ENCODE results near the gene GLRX5. TPM values are rescaled to one million over a fixed set of nuclear protein-coding genes. Genes with fewer than 3 reads are reported as not detected.
A peak's percentile ranks its signal among the peaks of the same experiment; 100 is the strongest.

The GLRX5 gene
- total RNA-seq, 2 donors from 2014 or later = 62.4 to 63.4 TPM

DNA sequence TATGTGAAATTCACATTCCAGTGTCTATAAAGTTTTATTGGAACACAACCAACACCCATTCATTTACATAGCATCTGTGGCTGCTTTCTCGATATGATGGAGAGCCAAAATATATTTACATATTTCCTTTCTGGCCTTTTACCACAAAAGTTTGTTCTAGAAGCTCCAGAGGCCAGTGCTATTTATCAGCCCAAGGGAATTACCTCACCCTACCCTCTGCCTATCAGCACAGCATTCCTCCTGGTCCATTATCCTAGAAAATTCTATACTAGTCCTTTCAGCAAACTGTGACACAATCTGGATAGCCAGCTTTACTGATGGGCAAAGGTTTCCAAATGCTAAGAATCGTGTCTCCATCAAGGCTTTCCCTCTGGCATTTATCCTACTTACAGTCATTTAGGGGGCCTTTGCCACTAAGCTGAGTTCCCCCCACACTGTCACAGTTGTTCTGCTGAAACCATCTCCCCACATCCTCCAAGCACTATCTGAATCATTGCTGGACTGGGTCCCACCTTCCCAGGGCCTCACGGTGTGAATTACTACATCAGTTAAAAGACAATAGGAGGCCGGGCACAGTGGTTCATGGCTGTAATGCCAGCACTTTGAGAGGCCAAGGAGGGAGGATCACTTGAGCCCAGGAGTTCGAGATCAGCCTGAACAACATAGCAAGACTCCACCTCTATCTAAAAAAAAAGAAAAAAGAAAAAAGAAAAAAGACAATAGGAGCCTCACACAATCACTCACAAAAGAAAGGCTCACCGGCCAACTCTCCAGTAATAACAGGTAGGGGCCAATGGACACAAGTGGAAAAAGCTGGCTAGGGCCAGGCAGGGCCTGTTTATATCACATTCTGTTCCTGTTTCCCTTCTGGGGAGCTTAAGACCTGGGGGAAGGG, 30.5 kb upstream of the GLRX5 start:
- Histone ChIP-seq H3K4me3 (ENCODE audit: low read length) (no peak overlapping the region), H3K9ac (ENCODE audit: extremely low read depth, low read length, poor library complexity, severe bottlenecking) (no peak overlapping the region), H3K27ac (ENCODE audit: low read depth, low read length) (no peak overlapping the region), H3K9me3 (ENCODE audit: control insufficient read depth, low read length) (no peaks in the 10 kb centered on the region), H3K4me1 (ENCODE audit: control insufficient read depth, insufficient read depth, low read length) (peaks cover 60% of the 10 kb centered on the region), H3K36me3 (ENCODE audit: control insufficient read depth, insufficient read depth, low read length) (no peaks in the 10 kb centered on the region), H3K27me3 (ENCODE audit: control insufficient read depth, insufficient read depth, low read length, poor library complexity, severe bottlenecking) (no peaks in the 10 kb centered on the region)
- DNase-seq = no peak
- 86 to 88% methylated on average over 4 to 5 of the region's 6 CpGs for WGBS, 2 experiments (ENCODE audit: insufficient coverage in 1 of 2, insufficient read length in 1 of 2)
- Mint-ChIP-seq H3K27ac (peak overlapping the region; percentile 45), H3K4me3 (no peak overlapping the region), H3K9me3 (no peaks in the 10 kb centered on the region), H3K27me3 (ENCODE audit: insufficient read depth) (no peaks in the 10 kb centered on the region), H3K36me3 (ENCODE audit: low read depth) (no peaks in the 10 kb centered on the region), H3K4me1 (peaks cover 65% of the 10 kb centered on the region)
- TF ChIP-seq, protein P1, sequence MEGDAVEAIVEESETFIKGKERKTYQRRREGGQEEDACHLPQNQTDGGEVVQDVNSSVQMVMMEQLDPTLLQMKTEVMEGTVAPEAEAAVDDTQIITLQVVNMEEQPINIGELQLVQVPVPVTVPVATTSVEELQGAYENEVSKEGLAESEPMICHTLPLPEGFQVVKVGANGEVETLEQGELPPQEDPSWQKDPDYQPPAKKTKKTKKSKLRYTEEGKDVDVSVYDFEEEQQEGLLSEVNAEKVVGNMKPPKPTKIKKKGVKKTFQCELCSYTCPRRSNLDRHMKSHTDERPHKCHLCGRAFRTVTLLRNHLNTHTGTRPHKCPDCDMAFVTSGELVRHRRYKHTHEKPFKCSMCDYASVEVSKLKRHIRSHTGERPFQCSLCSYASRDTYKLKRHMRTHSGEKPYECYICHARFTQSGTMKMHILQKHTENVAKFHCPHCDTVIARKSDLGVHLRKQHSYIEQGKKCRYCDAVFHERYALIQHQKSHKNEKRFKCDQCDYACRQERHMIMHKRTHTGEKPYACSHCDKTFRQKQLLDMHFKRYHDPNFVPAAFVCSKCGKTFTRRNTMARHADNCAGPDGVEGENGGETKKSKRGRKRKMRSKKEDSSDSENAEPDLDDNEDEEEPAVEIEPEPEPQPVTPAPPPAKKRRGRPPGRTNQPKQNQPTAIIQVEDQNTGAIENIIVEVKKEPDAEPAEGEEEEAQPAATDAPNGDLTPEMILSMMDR (conservative IDR thresholded peaks at IDR 0.05) = no peak

GRCh38 chr14:95505030-95505589, 29.7 kb upstream of the GLRX5 start:
- Histone ChIP-seq H3K27ac (ENCODE audit: low read depth, low read length) (no peak overlapping the region), H3K9ac (ENCODE audit: extremely low read depth, low read length, poor library complexity, severe bottlenecking) (no peak overlapping the region), H3K36me3 (ENCODE audit: control insufficient read depth, insufficient read depth, low read length) (no peaks in the 10 kb centered on the region), H3K4me3 (ENCODE audit: low read length) (no peak overlapping the region), H3K27me3 (ENCODE audit: control insufficient read depth, insufficient read depth, low read length, poor library complexity, severe bottlenecking) (no peaks in the 10 kb centered on the region), H3K9me3 (ENCODE audit: control insufficient read depth, low read length) (no peaks in the 10 kb centered on the region), H3K4me1 (ENCODE audit: control insufficient read depth, insufficient read depth, low read length) (peaks cover 57% of the 10 kb centered on the region)
- WGBS, 2 experiments (ENCODE audit: insufficient coverage in 1 of 2, insufficient read length in 1 of 2) = 90 to 100% methylated on average over 6 to 17 of the region's 17 CpGs
- H3K9me3 Mint-ChIP-seq = no peaks in the 10 kb centered on the region
- H3K4me3 Mint-ChIP-seq = no peak overlapping the region
- TF ChIP-seq, protein P1 (conservative IDR thresholded peaks at IDR 0.05) = no peak
- H3K4me1 Mint-ChIP-seq = peaks cover 60% of the 10 kb centered on the region
- H3K27me3 Mint-ChIP-seq (ENCODE audit: insufficient read depth) = no peaks in the 10 kb centered on the region
- no peak for DNase-seq
- no peaks in the 10 kb centered on the region for H3K36me3 Mint-ChIP-seq (ENCODE audit: low read depth)
- H3K27ac Mint-ChIP-seq = peak overlapping the region; percentile 45

DNA sequence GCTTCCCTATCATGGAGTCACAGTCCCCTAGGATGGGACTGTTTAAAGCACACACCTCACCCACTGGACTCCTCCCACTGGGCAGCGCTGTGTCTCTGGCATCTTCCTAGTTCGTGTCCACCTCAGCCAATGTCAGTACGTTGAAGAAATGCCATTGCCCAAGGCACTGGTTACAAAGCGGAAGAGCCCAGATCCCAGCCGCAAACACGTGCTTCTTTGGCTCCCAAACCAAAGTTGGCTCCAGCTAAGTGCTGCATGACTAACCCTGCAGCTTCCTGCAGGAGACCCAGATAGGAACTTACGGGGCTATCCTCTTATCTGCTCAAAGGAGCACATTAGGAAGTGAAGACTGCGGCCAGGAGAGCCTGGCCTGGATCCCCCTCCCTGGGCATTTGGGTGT, 27.7 kb upstream of the GLRX5 start:
- Histone ChIP-seq H3K4me1 (ENCODE audit: control insufficient read depth, insufficient read depth, low read length) (peaks cover 43% of the 10 kb centered on the region), H3K9me3 (ENCODE audit: control insufficient read depth, low read length) (no peaks in the 10 kb centered on the region), H3K4me3 (ENCODE audit: low read length) (no peak overlapping the region), H3K9ac (ENCODE audit: extremely low read depth, low read length, poor library complexity, severe bottlenecking) (no peak overlapping the region), H3K36me3 (ENCODE audit: control insufficient read depth, insufficient read depth, low read length) (no peaks in the 10 kb centered on the region), H3K27me3 (ENCODE audit: control insufficient read depth, insufficient read depth, low read length, poor library complexity, severe bottlenecking) (no peaks in the 10 kb centered on the region), H3K27ac (ENCODE audit: low read depth, low read length) (no peak overlapping the region)
- Mint-ChIP-seq H3K4me3 (no peak overlapping the region), H3K9me3 (no peaks in the 10 kb centered on the region), H3K4me1 (peaks cover 40% of the 10 kb centered on the region), H3K27me3 (ENCODE audit: insufficient read depth) (no peaks in the 10 kb centered on the region), H3K27ac (no peak overlapping the region), H3K36me3 (ENCODE audit: low read depth) (no peaks in the 10 kb centered on the region)
- TF ChIP-seq, protein P1 (conservative IDR thresholded peaks at IDR 0.05) = no peak
- 80 to 87% methylated on average over 8 of the region's 8 CpGs for WGBS, 2 experiments (ENCODE audit: insufficient coverage in 1 of 2, insufficient read length in 1 of 2)
- no peak for DNase-seq

Measured in endodermal cell (in vitro differentiated cells).